ELR (cell line): ENCODE measurements around the gene TMEM121.
"Not testable (repeated sequence)": the region's sequence is repeated elsewhere in the genome, so short reads cannot be mapped to it uniquely, and the experiment has no call there.

Source experiments
- DNase-seq: peaks from one replicate; pipeline ENCODE4 v3.0.0-alpha.2; 2015; ENCODE audit warnings: low read depth

TMEM121 gene

GRCh38 chr14:105547072-105547471, 20.7 kb downstream of the TMEM121 start:
- not testable (repeated sequence) for DNase-seq

GRCh38 chr14:105547741-105548169, 21.4 kb downstream of the TMEM121 start:
- DNase-seq: no peak

DNA sequence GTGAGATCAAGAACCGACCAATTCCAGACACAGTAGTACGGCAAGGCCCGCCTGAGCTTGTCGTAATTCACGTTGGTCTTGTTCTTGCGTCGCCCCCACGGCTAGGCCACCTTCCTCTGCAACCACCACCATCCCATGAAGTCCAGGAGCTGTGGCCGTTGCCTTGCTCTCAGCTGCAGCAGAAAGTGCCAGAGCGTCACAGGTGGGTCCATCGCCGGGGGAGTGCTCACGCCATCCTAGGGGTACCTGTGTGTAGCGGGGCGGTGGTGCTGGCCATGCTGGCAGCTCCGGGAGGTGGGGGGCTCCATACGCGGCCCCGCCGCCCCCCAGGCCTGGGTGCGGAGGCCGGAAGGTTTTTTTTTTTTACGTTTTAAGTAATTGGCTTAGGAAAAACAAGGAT, 23.1 kb downstream of the TMEM121 start:
- no peak for DNase-seq

DNA sequence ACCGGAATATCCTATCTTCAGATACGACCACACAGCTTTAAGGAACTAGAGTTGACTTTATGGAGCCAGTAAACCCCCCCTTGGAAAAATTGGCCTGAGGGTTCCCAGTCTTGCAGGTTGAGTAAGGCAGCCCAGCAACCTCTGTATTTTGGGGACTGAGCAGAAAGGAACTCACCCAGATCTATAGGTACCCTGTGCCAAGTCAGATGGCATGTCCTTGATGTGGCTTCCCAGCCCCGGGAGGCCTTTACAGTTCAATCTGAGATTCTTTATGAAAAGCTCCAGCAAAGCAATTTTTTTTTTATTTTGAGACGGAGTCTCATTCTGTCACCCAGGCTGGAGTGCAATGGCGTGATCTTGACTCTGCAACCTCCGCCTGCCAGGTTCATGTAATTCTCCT, 27.6 kb downstream of the TMEM121 start:
- DNase-seq: no peak

- DNase-seq: no peak
Observed at GRCh38 chr14:105554523-105554922, 28.1 kb downstream of the TMEM121 start.

DNA sequence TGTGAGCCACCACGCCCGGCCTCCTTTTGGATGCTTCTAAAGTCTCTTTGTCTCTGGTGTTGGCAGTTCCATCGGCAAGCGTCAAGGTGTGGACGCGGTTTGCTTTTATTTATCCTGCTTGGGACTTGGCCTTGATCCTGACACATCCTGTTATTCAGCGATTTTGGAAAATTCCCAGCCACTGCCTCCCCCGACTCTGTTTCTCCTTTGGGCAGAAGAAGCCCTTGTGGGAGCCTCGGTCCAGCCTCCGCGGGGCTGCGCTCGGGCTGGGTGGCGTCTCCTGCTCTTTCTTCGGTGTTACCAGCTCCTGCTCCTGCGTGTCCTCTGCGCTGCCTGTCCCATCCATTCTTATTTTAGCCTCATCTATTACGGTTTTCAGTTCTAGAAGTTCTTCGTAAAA, 31.3 kb downstream of the TMEM121 start:
- DNase-seq: not testable (repeated sequence)

DNA sequence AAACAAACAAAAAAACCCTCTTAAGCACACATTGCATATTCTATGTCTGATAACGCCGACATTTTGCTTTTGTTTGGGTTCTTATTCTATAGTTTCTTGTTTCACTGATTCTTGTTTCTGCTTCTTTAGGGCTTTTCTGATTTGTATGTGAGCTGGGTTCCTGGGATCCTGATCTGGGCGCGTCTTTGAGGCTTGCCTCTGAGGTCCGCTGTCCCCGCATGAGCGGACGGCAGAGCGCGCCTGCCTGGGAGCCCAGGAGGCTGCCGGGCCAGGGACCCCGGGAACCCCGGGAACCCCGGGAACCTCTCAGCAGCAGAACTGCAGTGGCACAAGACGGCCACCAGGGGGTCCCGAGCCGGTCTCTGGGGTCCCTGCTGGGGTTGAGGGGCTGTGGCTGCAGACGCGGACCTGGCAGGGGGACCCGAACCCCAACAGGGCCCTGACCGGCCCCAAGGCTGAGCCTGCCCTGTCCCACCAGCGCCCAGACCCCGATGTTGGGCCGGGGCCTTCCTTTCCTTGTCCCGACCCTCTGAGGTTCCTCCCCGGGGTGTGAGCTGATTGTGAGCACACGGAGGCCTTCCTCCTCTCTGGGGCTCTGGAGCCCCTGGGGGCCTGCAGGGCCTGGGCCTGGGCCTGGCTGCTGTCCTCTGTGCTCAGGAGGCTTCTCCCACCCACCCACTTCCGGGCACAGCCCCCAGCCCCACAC, 32.2 kb downstream of the TMEM121 start:
- not testable (repeated sequence) for DNase-seq

GRCh38 chr14:105559384-105560047, 33.1 kb downstream of the TMEM121 start:
- not testable (repeated sequence) for DNase-seq

DNA sequence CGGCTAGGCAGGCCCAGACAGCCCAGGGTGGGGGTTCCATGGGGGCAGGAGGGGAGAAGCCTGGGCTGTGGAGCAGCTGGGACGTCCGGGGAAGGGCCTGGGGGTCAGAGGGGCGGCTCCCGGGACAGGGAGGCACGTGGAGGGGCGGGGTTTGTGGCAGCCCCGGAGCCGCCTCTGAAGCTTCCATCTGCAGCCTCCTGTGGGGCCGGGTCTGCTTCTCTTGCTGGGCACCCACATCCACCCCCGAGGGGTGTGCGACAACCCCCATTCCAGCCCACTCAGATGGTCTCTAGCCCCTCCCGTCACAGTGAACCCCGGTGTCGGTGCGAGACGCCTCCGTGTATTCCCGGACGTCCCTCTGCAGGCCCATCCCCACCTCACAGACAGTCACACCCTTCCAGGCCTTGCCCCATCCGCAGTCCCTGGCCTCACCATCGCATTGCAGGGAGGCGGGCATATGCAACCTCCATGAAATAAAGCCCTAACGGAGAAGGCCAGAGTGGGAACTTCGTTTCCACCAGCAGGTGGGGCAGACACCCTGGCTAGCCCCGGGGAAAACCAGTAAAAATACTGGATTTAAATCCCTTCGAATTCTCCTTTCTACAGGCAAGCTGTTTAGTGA, 33.8 kb downstream of the TMEM121 start:
- not testable (repeated sequence) for DNase-seq

DNA sequence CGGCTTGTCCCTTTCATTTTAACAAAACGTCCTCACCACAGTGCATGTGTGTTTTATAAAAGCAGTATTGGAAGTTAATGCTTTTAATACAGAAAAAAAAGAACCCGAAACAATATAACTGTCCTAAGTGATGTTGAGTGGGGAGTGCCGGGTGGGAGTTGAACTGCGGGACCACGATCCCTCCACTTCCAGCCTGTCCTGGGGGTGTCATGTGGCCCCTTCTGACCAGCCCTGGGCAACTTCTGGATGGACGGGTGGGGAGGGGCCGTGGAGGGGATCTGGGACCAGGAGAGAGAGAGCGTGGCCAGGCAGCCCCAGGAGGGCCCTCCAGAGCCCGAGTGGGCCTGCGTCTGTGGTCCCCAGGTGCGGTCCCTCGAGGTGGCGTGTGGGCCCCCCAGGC, 35.0 kb downstream of the TMEM121 start:
- not testable (repeated sequence) for DNase-seq

DNA sequence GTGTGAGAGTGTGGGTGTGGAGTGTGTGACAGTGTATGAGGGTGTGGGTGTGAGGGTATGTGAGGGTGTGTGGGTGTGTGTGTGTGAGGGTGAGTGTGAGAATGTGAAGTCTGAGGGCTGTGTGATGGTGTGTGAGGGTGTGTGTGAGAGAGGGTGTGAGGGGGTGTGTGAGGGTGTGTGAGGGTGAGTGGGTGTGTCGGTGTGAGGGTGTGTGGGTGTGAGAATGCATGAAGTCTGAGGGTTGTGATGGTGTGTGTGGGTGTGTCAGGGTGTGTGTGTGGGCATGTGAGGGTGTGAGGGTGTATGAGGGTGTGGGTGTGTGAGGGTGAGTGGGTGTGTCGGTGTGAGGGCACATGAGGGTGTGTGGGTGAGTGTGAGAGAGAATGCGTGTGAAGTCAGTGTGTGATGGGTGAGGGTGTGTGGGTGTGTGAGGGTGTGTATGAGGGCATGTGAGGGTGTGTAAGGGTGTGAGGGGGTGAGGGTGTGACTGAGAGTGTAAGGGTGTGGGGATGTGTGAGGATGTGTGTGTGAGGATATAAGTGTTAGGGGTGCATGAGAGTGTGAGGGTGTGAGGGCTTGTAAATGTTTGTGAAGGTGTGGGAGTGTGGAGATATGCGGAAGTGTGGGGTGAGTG, 36.4 kb downstream of the TMEM121 start:
- no peak for DNase-seq

- DNase-seq: no peak
Observed at GRCh38 chr14:105563347-105563737, 37.0 kb downstream of the TMEM121 start.

DNA sequence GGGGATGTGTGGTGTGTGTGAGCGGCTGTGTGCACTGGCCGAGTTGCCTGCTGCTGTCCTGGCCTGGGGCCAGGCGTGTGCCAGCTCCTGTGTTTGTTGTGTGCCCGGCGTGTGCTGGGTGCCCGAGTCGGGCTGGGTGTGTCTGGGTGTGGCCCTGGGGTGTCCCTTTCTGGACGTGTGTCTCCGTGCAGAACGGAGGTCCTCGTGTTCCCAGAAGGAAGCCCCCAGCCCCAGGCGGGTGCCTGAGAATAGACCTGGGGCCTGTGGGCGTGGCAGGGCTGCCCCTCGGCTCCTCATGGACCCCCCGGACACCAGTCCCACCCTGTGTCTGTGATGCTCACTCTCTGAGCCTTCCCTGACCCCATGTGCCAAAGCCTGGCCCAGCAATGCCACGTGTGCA, 38.2 kb downstream of the TMEM121 start:
- DNase-seq: not testable (repeated sequence)

DNA sequence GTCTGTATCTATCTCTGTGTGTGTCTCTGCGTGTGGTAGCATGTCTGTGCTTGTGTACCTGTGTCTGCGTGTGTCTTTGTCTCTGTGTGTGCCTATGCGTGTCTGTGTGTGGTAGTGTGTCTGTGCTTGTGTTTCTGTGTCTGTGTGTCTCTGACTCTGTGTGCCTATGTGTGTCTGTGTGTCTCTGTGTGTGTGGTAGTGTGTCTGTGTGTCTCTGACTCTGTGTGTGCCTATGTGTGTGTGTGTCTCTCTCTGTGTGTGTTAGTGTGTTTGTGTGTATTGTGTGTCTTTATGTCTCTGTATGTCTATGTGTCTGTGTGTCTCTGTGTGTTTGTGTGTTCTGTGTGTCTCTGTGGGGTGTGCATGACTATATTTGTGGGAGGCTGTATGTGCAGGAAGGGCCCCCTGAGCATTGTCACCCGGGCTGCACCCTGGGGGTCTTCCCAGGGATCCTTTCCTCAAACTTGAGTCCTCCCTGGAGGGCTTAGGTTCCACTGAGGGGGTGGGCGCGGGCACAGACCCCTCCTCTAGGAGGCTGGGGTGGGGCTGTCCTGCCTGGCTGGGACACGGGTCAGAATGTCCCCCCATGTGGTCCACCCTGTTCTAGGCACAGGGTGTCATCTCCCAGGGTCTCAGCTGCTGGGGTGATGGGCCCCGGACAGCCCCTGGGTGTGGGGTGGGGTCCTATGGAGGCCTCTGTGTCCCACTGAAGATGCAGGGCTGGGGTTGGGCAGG, 39.0 kb downstream of the TMEM121 start:
- DNase-seq: not testable (repeated sequence)

- not testable (repeated sequence) for DNase-seq
Observed at GRCh38 chr14:105566248-105567163, 40.1 kb downstream of the TMEM121 start.

DNA sequence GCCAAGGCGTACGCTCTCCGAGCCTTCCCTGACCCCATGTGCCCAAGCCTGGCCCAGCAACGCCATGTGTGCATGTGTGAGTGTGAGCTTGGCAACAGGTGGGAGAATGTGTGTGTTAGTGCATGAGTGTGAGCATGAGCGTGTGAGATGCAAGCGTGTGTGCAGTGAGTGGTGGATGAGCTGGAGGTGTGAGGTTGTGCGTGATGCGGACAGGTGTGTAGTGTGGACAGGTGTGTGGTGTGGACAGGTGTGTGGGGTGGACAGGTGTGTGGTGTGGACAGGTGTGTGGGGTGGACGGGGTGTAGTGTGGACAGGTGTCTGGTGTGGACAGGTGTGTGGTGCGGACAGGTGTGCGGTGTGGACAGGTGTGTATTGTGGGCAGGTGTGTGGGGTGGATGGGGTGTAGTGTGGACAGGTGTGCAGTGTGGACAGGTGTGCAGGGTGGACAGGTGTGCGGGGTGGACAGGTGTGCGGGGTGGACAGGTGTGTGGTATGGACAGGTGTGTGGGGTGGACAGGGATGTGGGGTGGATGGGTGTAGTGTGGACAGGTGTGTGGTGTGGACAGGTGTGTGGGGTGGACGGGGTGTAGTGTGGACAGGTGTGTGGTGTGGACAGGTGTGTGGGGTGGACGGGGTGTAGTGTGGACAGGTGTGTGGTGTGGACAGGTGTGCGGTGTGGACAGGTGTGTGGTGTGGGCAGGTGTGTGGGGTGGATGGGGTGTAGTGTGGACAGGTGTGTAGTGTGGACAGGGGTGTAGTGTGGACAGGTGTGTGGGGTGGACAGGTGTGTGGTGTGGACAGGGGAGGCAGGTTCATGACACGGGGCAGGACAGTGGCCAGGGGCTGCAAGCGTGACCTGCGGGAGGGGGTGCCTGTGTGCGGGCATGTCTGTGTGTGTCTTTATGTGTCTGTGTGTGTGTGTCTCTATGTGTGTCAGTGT, 41.1 kb downstream of the TMEM121 start:
- DNase-seq: not testable (repeated sequence)

- not testable (repeated sequence) for DNase-seq
Observed at GRCh38 chr14:105568140-105568843, 41.9 kb downstream of the TMEM121 start.

GRCh38 chr14:105568859-105569766, 42.7 kb downstream of the TMEM121 start:
- no peak for DNase-seq
